ENCODE measurements around the gene SCTR.

Gene SCTR

DNA sequence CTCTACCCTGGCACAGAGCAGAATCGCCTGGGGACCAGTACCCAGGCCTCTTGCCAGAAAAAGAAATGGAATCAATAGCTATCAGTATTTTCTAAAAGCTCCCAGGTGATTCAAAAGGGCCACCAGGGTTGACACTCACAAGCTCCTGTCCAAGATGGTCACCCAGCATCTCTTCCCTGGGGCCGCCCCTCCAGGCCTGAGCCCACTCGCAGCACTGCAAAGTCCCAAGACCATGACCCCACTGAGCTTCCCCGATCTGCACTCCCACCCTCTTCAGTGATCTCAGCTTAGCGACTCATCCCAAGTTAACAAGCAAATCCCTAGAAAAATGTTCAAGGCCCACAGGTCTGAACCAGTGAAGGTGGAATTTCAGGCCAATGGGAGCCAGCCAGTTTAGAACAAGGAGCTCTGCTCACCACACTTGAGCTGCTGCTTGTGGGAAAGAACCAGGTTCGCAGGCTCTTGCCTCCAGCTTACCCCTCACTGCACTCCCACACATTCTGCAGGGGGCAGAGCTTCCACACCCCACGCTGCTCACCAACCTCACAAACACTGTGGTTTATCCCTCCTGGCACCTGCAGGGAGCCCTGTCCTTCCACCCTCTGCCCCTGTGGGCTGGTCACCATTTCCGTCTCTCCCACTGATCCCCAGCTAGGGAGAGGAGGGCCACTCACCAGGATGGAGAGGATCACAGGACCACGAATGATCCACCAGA lies 72.8 kb downstream of the SCTR start:
- Histone ChIP-seq H3K27me3 (ENCODE audit: insufficient read depth, low read length, poor library complexity) (no peaks in the 10 kb centered on the region), H2AK5ac (ENCODE audit: low read length) (no peak overlapping the region), H3K79me2 (ENCODE audit: control insufficient read depth, insufficient read depth, low read length) (no peaks in the 10 kb centered on the region)

DNA sequence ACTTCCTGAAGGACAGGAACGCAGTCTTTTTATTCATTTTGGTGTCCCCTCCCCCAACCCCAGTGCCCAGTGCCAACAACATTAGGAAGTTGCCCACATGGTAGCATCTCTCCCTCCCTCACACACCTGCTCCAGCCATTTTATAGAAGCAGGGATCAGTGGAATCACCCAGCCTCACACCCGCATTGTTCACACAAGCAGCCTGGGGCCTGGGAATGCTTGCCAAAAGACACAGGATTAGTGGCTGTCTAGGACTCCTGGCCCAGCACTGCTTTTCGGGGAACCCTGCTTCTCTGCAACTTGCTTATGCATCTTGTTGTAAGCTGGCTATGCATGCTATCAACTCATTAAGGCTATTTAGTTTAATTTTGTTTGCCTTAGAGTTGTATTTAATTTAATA lies 74.8 kb downstream of the SCTR start:
- no peaks in the 10 kb centered on the region for H3K79me1 ChIP-seq (ENCODE audit: low read length)
- no peaks in the 10 kb centered on the region for H3K79me2 ChIP-seq (ENCODE audit: control insufficient read depth, insufficient read depth, low read length)
- DNase-seq: no peak
- no peak overlapping the region for H2BK15ac ChIP-seq (replicated peaks; ENCODE audit: low read depth)
- H3K27me3 ChIP-seq (ENCODE audit: insufficient read depth, low read length, poor library complexity): no peaks in the 10 kb centered on the region
- no peak overlapping the region for H2AK5ac ChIP-seq (ENCODE audit: low read length)
- no peak overlapping the region for H2BK5ac ChIP-seq (ENCODE audit: low read length)
- H3K18ac ChIP-seq (ENCODE audit: low read length): no peak overlapping the region
- no CpG with 5 or more reads among the region's 3 CpGs for WGBS (ENCODE audit: extremely low coverage, insufficient coverage, low lambda C conversion rate)
- no peak overlapping the region for H3K4me2 ChIP-seq (ENCODE audit: low read length)
- H3K36me3 ChIP-seq (ENCODE audit: control insufficient read depth, insufficient read depth, low read length): no peaks in the 10 kb centered on the region
- no peak overlapping the region for H3K9ac ChIP-seq (ENCODE audit: low read length)
- H3K23ac ChIP-seq (ENCODE audit: low read length): no peak overlapping the region
- no peak overlapping the region for H4K5ac ChIP-seq (ENCODE audit: low read length)
- no peak overlapping the region for H3K27ac ChIP-seq (ENCODE audit: low read depth, low read length)
- H4K8ac ChIP-seq (ENCODE audit: low read depth, low read length): no peak overlapping the region
- H2BK120ac ChIP-seq (ENCODE audit: low read depth, low read length): no peak overlapping the region
- H3K4me1 ChIP-seq (ENCODE audit: control insufficient read depth, low read depth, low read length): no peaks in the 10 kb centered on the region
- no peak overlapping the region for H3K4me3 ChIP-seq (ENCODE audit: low read length)
- H3K56ac ChIP-seq (ENCODE audit: low read length): no peak overlapping the region
- H3K4ac ChIP-seq (ENCODE audit: low read depth, low read length): no peak overlapping the region

More for the DNA sequence above, 72.8 kb downstream of the SCTR start:
- Histone ChIP-seq H3K4ac (ENCODE audit: low read depth, low read length) (no peak overlapping the region), H3K18ac (ENCODE audit: low read length) (no peak overlapping the region), H3K9ac (ENCODE audit: low read length) (no peak overlapping the region), H3K36me3 (ENCODE audit: control insufficient read depth, insufficient read depth, low read length) (no peaks in the 10 kb centered on the region), H4K5ac (ENCODE audit: low read length) (no peak overlapping the region), H3K79me1 (ENCODE audit: low read length) (no peaks in the 10 kb centered on the region), H2BK5ac (ENCODE audit: low read length) (no peak overlapping the region), H3K56ac (ENCODE audit: low read length) (no peak overlapping the region), H3K4me2 (ENCODE audit: low read length) (no peak overlapping the region), H4K8ac (ENCODE audit: low read depth, low read length) (no peak overlapping the region), H3K4me3 (ENCODE audit: low read length) (no peak overlapping the region), H3K27ac (ENCODE audit: low read depth, low read length) (no peak overlapping the region), H3K23ac (ENCODE audit: low read length) (no peak overlapping the region), H3K4me1 (ENCODE audit: control insufficient read depth, low read depth, low read length) (no peaks in the 10 kb centered on the region), H2BK15ac (replicated peaks; ENCODE audit: low read depth) (no peak overlapping the region), H2BK120ac (ENCODE audit: low read depth, low read length) (no peak overlapping the region)
- no peak for DNase-seq
- WGBS (ENCODE audit: extremely low coverage, insufficient coverage, low lambda C conversion rate): no CpG with 5 or more reads among the region's 9 CpGs

DNA sequence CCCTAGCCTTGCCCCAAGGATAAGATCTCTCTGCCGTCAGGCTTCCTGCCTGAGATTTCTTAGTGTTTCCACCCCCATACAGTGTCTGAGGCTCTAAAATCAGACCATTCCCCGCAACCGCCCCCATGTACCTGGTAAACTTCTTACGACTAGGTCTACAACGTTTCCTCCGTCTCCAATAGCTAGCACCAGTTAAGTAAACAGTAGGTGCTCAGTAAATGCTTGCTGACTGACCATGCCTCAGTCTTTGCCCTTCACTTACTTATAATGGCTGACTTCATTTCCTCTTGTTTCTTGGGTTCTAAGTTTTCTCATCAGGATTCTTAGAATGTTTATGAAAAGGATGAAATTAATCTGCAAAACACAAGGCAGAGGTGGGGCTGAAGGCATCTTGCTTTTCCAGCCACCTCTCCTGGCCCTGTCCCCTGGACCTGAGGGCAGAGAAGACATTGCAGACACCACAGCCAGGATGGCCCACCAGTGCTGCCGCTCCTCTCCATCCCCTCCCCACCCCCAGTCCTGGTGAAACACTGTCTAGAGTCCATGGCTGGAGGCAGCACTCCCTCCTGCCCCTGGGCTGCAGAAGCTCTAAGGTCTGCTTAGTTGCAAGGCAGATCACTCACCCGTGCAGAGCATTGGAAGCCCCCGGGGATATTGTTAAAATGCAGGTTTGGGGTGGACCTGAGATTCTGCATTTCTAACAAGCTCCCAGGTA lies 75.7 kb downstream of the SCTR start:
- Histone ChIP-seq H3K56ac (ENCODE audit: low read length) (no peak overlapping the region), H3K79me1 (ENCODE audit: low read length) (no peaks in the 10 kb centered on the region), H2AK5ac (ENCODE audit: low read length) (no peak overlapping the region), H4K8ac (ENCODE audit: low read depth, low read length) (no peak overlapping the region), H3K9ac (ENCODE audit: low read length) (no peak overlapping the region), H3K18ac (ENCODE audit: low read length) (no peak overlapping the region), H3K4me3 (ENCODE audit: low read length) (no peak overlapping the region), H3K4ac (ENCODE audit: low read depth, low read length) (no peak overlapping the region), H2BK120ac (ENCODE audit: low read depth, low read length) (no peak overlapping the region), H3K36me3 (ENCODE audit: control insufficient read depth, insufficient read depth, low read length) (no peaks in the 10 kb centered on the region), H3K23ac (ENCODE audit: low read length) (no peak overlapping the region), H2BK15ac (replicated peaks; ENCODE audit: low read depth) (no peak overlapping the region), H3K79me2 (ENCODE audit: control insufficient read depth, insufficient read depth, low read length) (no peaks in the 10 kb centered on the region), H2BK5ac (ENCODE audit: low read length) (no peak overlapping the region), H3K27ac (ENCODE audit: low read depth, low read length) (no peak overlapping the region), H3K4me2 (ENCODE audit: low read length) (no peak overlapping the region), H3K4me1 (ENCODE audit: control insufficient read depth, low read depth, low read length) (no peaks in the 10 kb centered on the region), H4K5ac (ENCODE audit: low read length) (no peak overlapping the region), H3K27me3 (ENCODE audit: insufficient read depth, low read length, poor library complexity) (no peaks in the 10 kb centered on the region)
- no CpG with 5 or more reads among the region's 9 CpGs for WGBS (ENCODE audit: extremely low coverage, insufficient coverage, low lambda C conversion rate)
- DNase-seq: no peak

DNA sequence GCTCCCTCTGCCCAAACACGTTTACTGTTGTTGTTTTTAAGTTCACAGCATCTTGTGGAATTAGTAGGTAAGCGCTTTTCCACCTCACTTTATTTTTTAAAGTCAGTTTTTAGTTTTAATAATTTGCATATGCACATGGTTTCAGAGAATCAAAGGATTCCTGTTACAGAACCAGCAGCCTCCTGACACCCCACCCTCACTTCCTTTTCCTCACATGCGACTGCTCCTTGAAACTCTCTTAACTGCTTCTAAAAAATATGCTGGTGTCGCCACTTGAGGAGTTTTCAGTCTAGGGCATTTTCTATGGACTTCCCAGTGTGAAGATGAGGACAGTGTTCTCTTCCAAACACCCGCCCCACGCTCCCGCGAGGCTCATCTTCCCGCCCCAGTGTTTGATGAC lies 78.2 kb downstream of the SCTR start:
- DNase-seq: no peak
- H2BK120ac ChIP-seq (ENCODE audit: low read depth, low read length): no peak overlapping the region
- H3K4me3 ChIP-seq (ENCODE audit: low read length): no peak overlapping the region
- no peak overlapping the region for H3K4ac ChIP-seq (ENCODE audit: low read depth, low read length)
- H2AK5ac ChIP-seq (ENCODE audit: low read length): no peak overlapping the region
- H3K27me3 ChIP-seq (ENCODE audit: insufficient read depth, low read length, poor library complexity): no peaks in the 10 kb centered on the region
- no peak overlapping the region for H3K23ac ChIP-seq (ENCODE audit: low read length)
- no peak overlapping the region for H3K4me2 ChIP-seq (ENCODE audit: low read length)
- H3K79me2 ChIP-seq (ENCODE audit: control insufficient read depth, insufficient read depth, low read length): no peaks in the 10 kb centered on the region
- H3K27ac ChIP-seq (ENCODE audit: low read depth, low read length): no peak overlapping the region
- WGBS (ENCODE audit: extremely low coverage, insufficient coverage, low lambda C conversion rate): no CpG with 5 or more reads among the region's 9 CpGs
- no peaks in the 10 kb centered on the region for H3K4me1 ChIP-seq (ENCODE audit: control insufficient read depth, low read depth, low read length)
- no peak overlapping the region for H4K5ac ChIP-seq (ENCODE audit: low read length)
- no peaks in the 10 kb centered on the region for H3K79me1 ChIP-seq (ENCODE audit: low read length)
- no peak overlapping the region for H3K18ac ChIP-seq (ENCODE audit: low read length)
- H3K36me3 ChIP-seq (ENCODE audit: control insufficient read depth, insufficient read depth, low read length): no peaks in the 10 kb centered on the region
- H4K8ac ChIP-seq (ENCODE audit: low read depth, low read length): no peak overlapping the region
- no peak overlapping the region for H3K56ac ChIP-seq (ENCODE audit: low read length)
- no peak overlapping the region for H2BK5ac ChIP-seq (ENCODE audit: low read length)
- H3K9ac ChIP-seq (ENCODE audit: low read length): no peak overlapping the region
- H2BK15ac ChIP-seq (replicated peaks; ENCODE audit: low read depth): no peak overlapping the region

DNA sequence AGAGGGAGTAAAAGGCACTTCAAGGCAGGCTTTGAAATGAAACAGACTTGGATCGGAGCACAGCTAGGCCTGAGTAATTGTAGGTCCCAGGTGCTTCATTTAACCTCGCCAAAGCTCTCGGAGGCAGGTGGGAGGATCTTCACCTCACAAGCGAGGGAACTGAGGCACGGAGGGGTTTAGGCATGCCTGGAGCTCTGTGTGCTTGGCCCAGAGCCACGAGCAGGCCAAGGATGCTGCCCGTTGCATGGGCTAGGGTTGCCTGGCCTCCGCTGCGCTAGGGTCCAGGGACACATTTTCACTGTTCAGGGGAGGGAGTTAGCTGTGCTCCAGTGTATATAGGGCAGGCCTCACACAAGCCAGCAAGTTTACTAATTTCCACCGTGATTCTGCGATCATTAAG lies 81.4 kb downstream of the SCTR start:
- H2AK5ac ChIP-seq (ENCODE audit: low read length): no peak overlapping the region
- H2BK120ac ChIP-seq (ENCODE audit: low read depth, low read length): no peak overlapping the region
- no peak overlapping the region for H3K18ac ChIP-seq (ENCODE audit: low read length)
- no peak overlapping the region for H3K56ac ChIP-seq (ENCODE audit: low read length)
- H3K27me3 ChIP-seq (ENCODE audit: insufficient read depth, low read length, poor library complexity): no peaks in the 10 kb centered on the region
- H3K79me1 ChIP-seq (ENCODE audit: low read length): no peaks in the 10 kb centered on the region
- H4K5ac ChIP-seq (ENCODE audit: low read length): no peak overlapping the region
- WGBS (ENCODE audit: extremely low coverage, insufficient coverage, low lambda C conversion rate): no CpG with 5 or more reads among the region's 11 CpGs
- no peak overlapping the region for H3K27ac ChIP-seq (ENCODE audit: low read depth, low read length)
- H3K36me3 ChIP-seq (ENCODE audit: control insufficient read depth, insufficient read depth, low read length): no peaks in the 10 kb centered on the region
- H3K4me1 ChIP-seq (ENCODE audit: control insufficient read depth, low read depth, low read length): no peaks in the 10 kb centered on the region
- no peak overlapping the region for H3K4me3 ChIP-seq (ENCODE audit: low read length)
- no peak for DNase-seq
- H4K8ac ChIP-seq (ENCODE audit: low read depth, low read length): no peak overlapping the region
- H3K23ac ChIP-seq (ENCODE audit: low read length): no peak overlapping the region
- no peak overlapping the region for H2BK15ac ChIP-seq (replicated peaks; ENCODE audit: low read depth)
- no peak overlapping the region for H3K4ac ChIP-seq (ENCODE audit: low read depth, low read length)
- no peak overlapping the region for H2BK5ac ChIP-seq (ENCODE audit: low read length)
- no peak overlapping the region for H3K9ac ChIP-seq (ENCODE audit: low read length)
- no peak overlapping the region for H3K4me2 ChIP-seq (ENCODE audit: low read length)
- no peaks in the 10 kb centered on the region for H3K79me2 ChIP-seq (ENCODE audit: control insufficient read depth, insufficient read depth, low read length)

Data from mesendoderm (in vitro differentiated cells).